Thyroid gland (tissue), 4 donors: ENCODE data around the gene DLK2.

Experiments used
- CTCF ChIP-seq, 6 experiments: fragments of 200-600 bp in 3 of 6; fragments of 450-650 bp in 3 of 6; sonication (generic) in 3 of 6; IDR thresholded peaks; one replicate each; pipeline ENCODE4 v1.5.1; 2016 to 2019; ENCODE audit warnings: antibody characterized with exemption in 6 of 6, mild to moderate bottlenecking in 2 of 6, inconsistent platforms in 1 of 6, moderate library complexity in 1 of 6
- POLR2A ChIP-seq, 2 donors: fragments of 450-650 bp; IDR thresholded peaks; one replicate each; pipeline ENCODE4 v1.6.1; 2017; ENCODE audit warnings: antibody characterized with exemption in 2 of 2, mild to moderate bottlenecking in 2 of 2, moderate library complexity in 1 of 2

GRCh38 chr6:43413002-43413401 lies 42.3 kb downstream of the DLK2 start:
- TF ChIP-seq POLR2A (IDR thresholded peaks at IDR 0.05) (no peak), CTCF (IDR thresholded peaks at IDR 0.05) (no peak)
